Muscle of arm (tissue), 14 donors: Measurements from ENCODE around the gene C21orf91. TPM values are rescaled to one million over a fixed set of nuclear protein-coding genes. Genes with fewer than 3 reads are reported as not detected.

Experiments
- DNase-seq: peaks from one replicate; pipeline ENCODE4 v3.0.0-alpha.2; 2013
- long read RNA-seq, 11 donors: transcript quantifications; one replicate each; lab custom pipeline, GENCODE V29; 2026
- polyA plus RNA-seq, 12 donors: library from polyadenylated mRNA; unstranded; fragments of 120-200 nt; gene quantifications; one replicate each; pipeline ENCODE4 v1.2.1, GENCODE V29; 2013; ENCODE audit not compliant: insufficient read length in 12 of 12

Gene C21orf91
- 10 to 100 TPM in 11 of 12 donors, not detected in 1; 19.2 to 30.8 (median 20.0) TPM for polyA plus RNA-seq
- long read RNA-seq, donor 1, full-length matches to known transcripts = 2 of 2 reads
- long read RNA-seq, donor 1, partial matches to known transcripts = 0 of 2 reads
- long read RNA-seq, donor 1, other reads (novel, unspliced or antisense) = 0 of 2 reads
- long read RNA-seq, donor 2, full-length matches to known transcripts = 3 of 15 reads
- long read RNA-seq, donor 2, partial matches to known transcripts = 12 of 15 reads
- long read RNA-seq, donor 2, other reads (novel, unspliced or antisense) = 0 of 15 reads
- long read RNA-seq, donor 3, full-length matches to known transcripts = 1 of 1 reads
- long read RNA-seq, donor 3, partial matches to known transcripts = 0 of 1 reads
- long read RNA-seq, donor 3, other reads (novel, unspliced or antisense) = 0 of 1 reads
- long read RNA-seq, donor 4, full-length matches to known transcripts = 2 of 2 reads
- long read RNA-seq, donor 4, partial matches to known transcripts = 0 of 2 reads
- long read RNA-seq, donor 4, other reads (novel, unspliced or antisense) = 0 of 2 reads
- long read RNA-seq, donor 5, full-length matches to known transcripts = 4 of 4 reads
- long read RNA-seq, donor 5, partial matches to known transcripts = 0 of 4 reads
- long read RNA-seq, donor 5, other reads (novel, unspliced or antisense) = 0 of 4 reads
- long read RNA-seq, donor 6, full-length matches to known transcripts = 1 of 1 reads
- long read RNA-seq, donor 6, partial matches to known transcripts = 0 of 1 reads
- long read RNA-seq, donor 6, other reads (novel, unspliced or antisense) = 0 of 1 reads
- long read RNA-seq, donor 7 = 0 reads
- long read RNA-seq, donor 8, full-length matches to known transcripts = 6 of 6 reads
- long read RNA-seq, donor 8, partial matches to known transcripts = 0 of 6 reads
- long read RNA-seq, donor 8, other reads (novel, unspliced or antisense) = 0 of 6 reads
- long read RNA-seq, donor 9, full-length matches to known transcripts = 3 of 3 reads
- long read RNA-seq, donor 9, partial matches to known transcripts = 0 of 3 reads
- long read RNA-seq, donor 9, other reads (novel, unspliced or antisense) = 0 of 3 reads
- long read RNA-seq, donor 10, full-length matches to known transcripts = 2 of 7 reads
- long read RNA-seq, donor 10, partial matches to known transcripts = 5 of 7 reads
- long read RNA-seq, donor 10, other reads (novel, unspliced or antisense) = 0 of 7 reads
- long read RNA-seq, donor 11, full-length matches to known transcripts = 4 of 12 reads
- long read RNA-seq, donor 11, partial matches to known transcripts = 8 of 12 reads
- long read RNA-seq, donor 11, other reads (novel, unspliced or antisense) = 0 of 12 reads

DNA sequence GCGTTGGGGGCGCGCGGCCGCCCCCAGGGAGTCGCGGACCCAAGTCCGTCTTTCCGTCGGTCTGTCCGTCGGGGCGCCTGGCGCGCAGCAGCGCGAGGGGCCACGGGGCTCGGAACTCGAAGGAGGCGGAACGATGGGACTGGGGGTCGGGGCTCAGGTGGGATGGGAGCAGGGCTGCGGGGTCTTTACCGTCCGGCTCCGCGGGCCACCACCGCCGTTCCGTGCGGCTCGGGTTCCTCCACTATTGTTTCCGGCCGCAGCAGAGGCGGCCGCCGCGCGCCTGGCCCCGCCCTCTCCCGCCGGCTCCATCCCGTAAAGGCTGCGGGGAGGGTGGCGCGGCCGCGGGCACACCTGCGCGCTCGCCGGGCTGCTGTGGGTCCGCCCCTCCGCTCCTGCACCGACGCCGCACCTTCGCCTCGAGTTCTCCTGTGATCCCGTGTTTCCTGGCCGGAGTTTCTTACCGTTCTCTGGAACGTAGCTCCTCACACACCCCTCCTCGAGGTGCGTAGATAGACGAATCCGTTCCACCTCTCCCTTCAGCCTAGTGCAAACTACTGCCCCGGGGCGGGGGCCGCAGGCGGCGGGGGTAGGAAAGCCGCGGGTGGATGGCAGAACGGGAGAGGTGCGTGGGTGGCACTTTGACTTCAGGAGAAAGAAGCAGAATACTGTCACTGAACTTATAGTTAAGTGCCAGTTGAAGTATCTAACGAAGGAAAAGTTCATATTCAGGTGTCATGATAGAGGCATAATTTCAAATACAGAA, at the start of gene C21orf91:
Gene C21orf91 (minus strand): TSS at position 243 of the 763 bp plus-strand sequence. CDS start 1,038 bp downstream, outside the sequence.
- peak; percentile 93 for DNase-seq

- DNase-seq = no peak
Observed at GRCh38 chr21:17866590-17866989, 47.4 kb upstream of the C21orf91 start.

DNA sequence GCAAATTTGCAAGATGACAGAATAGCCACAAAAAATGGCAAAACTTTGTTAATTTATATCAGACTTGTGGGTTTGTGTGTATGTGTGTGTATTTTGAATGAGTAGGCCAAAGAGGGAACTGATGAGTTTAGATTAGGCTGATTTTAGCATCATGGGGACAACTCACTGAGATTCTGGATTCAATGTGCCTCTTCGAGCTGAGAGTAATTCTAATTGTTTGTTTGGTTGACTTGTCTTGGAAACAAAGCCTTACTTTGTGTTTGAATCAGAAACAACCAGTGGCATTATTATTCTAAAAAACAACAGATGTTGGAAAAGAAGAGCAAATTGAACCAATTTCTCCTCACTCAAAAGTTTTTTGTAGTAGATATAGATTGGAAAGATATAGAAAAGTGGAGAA, 40.5 kb upstream of the C21orf91 start:
- no peak for DNase-seq

- no peak for DNase-seq
Observed at GRCh38 chr21:17858747-17859146, 39.6 kb upstream of the C21orf91 start.

DNA sequence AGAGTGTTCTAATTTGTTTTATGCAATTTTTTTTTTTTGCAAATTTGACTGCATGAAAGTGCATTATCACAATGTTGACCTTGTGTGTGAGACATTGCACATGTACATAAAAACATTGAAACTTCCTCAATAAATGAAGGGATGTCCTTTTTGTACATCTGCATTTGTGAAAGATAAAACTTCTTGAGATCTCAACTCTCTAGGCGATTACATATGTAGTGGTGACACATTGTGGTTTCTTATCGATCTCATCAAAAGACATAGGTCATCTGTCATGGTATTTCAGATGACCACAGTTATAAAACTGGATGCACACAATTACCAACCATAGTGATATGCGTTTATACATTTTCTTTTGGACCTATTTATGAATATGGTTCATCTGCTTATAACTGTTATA, 35.6 kb upstream of the C21orf91 start:
- DNase-seq = no peak

GRCh38 chr21:17853393-17854275, 34.5 kb upstream of the C21orf91 start:
- no peak for DNase-seq

DNA sequence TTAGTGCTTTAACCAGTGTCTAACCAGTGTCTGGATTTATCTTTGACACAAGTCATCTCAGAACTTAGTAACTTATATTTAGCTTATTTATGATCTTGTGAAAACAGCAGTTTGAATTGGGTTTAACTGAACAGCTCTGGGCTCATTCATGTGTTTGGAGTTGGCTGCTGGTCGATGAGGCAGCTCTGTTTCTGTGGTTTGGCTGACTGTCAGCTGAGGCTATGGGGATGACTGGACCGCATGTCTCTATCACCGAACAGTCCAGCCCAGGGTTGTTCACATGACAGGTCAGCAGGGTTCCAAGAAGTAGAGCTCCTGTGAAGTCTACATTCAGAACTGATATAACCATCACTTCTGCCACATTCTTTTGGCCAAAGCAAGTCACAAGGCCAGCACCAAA, 29.1 kb upstream of the C21orf91 start:
- DNase-seq = no peak

DNA sequence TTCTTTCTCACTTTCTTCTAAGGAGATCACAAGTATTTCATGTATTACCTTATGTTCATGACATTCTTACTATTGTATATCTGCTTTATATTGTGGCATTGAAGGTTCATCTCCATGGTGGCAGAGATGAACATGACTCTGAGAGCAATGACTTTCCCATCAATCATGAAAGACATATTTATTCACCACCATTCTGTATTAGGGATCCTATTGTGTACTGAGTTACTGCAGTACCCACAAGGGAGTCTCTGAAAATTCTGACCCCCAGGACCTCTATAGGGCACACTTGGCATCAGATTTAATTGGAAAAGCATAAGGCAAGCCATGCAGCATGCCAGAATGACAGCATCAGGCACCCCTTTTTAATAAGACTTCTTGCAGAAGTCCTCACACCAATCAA, 21.9 kb upstream of the C21orf91 start:
- no peak for DNase-seq

DNA sequence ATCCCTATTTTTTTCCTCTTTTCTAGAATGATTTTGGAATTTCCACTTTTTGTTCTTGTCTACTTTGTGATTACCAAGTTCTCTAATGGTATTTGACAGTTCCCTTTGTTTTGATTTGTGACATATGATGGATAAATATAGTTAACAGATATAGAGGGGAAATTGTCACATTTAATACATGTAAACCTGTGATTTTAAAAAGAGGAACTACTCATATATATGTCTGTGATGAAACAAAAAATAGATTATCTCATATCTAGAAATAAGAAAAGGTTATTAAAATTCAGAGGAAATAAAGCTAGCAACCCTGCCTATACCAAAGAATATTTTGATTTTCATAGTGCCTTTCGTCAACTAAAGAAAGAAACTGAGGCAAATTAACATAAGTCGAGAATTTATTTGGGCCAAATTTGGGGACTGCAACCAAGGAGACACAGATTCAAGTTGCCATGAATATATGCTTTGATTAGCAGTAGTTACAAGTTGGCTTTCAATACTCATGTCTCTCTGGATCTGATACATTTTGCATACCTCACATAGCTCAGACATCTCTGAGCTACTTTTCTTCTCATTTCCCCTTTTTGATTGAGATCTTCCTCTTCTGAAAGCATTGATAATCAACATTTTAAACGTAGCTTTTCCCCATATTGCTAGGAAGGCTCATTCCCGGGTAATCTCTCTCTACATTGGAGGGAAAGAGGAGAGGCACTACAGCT, 15.6 kb upstream of the C21orf91 start:
- DNase-seq = no peak

DNA sequence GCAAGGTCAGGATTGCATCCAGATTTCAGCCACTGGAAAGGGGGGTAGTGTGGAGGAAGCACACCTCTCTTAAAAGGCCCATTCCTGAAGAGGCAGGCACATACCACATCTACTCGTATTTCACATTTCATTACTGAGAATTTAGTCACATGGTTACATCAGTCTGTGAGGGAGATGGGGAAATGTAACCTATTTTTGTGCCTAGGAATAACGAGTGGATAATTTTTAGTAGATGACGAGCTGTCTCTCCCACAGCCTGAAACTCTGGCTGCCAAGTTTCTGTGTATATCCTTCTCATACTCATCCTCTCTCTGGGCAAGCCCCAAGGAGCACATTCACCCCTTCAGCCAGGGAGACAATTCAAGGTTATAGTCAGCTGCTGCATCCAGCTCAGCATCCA, 10.3 kb upstream of the C21orf91 start:
- DNase-seq = no peak

GRCh38 chr21:17828223-17828622, 9.1 kb upstream of the C21orf91 start:
- DNase-seq = no peak

DNA sequence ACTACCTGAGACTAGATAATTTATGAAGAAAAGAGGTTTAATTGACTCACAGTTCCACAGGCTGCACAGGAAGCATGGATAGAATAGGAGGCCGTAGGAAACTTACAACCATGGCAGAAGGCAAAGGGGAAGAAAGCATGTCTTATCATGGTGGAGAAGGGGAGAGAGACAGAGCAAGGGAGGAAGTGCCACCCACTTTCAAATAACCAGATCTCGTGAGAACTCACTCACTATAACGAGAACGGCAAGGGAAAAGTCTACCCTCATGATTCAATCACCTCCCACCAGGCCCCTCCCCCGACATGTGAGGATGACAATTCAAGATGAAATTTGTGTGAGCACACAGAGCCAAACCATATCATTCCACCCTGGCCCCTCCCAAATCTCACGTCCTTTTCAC, 4.7 kb upstream of the C21orf91 start:
- DNase-seq = no peak

DNA sequence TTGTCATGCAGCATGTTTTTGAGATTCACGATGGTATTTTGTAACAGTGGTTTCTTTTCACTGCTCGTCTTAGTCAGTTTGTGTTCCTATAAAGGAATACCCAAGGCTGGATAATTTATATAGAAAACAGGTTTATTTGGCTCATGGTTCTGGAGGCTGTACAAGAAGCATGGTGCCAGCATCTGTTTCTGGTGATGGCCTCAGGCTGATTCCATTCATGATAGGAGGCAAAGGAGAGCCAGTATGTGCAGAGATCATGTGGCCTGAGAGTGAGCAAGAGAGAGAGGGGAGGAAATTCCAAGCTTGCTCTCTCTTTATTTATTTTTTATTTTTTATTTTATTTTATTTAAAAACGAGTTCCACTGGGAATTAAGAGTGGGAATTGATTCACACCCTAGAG, 2.0 kb upstream of the C21orf91 start:
- no peak for DNase-seq

DNA sequence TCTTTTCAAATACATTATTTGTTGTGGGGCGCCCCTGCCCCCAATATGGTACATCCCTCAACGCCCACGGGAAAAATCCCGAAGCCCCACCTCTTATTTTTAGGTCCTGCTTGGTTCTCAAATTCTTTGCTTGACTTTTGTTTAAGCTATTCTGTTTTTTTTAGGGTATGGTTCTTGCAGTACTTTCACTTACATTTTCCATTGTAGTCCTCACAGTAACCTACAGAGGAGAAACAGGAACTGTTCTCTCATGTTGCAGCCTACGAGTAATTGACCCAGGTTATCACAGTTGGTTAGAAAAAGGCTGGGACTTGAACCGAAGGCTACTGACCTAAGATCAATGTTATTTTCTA, 697 bp upstream of the C21orf91 start:
- no peak for DNase-seq

- peak; percentile 51 for DNase-seq
Observed at GRCh38 chr21:17818186-17819113, 706 bp downstream of the C21orf91 start.

DNA sequence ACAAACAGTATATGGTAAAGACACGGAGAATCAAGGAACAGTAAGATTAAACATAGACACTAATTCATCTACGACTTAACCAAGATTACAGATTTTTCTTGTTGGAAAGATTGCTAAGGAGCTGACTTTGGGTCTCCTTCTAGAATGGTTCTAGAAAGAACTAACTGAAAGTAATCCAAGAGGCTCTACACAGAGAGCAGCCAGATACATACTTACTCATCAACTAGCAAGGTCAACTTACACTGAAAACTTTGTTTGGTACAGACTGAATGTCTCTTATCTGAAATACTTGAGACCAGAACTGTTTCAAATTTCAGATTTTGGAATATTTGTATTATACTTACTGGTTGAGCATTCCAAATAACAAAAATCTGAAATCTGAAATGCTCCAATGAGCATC, 5.8 kb downstream of the C21orf91 start:
- DNase-seq = no peak

DNA sequence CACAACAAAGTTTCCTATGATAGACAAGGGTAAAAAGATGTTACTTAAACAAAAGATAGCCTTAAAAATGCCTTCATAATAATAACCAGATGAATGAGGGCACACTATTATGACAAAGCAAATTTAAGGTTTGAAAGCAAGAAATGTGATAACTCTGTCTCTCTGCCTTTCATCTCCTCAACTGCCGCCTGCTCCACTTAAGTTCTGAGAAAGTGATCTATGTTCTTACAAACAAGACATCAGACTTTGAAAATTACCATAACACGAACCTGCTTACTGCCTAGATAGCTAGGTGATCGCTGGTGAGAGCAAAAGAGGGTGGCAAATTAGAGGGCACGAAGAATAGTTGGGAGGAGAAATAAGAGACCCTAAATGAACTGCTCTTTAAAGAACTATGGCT, 13.2 kb downstream of the C21orf91 start:
- DNase-seq = no peak

DNA sequence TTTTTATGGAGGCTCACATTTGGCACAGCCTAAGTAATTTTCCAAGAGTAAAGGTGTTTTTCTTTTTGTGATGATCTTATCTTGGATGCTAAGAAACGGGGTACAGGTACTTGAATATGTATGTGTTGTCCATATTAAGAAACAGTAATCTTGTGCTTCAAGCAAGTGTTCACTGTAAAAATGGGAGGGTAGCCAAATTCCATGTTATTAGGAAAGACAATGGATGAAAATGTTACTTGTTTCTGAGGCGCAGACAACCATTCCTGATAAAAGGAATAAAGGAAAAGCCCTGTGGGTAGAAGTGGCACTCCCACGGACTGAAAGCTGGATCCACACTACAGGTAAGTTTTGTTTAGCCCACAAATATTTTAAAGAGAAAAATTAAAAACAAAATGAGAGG, 15.6 kb downstream of the C21orf91 start:
- DNase-seq = no peak
